Measurements from ENCODE around the gene CAMK2N2. TPM values are rescaled to one million over a fixed set of nuclear protein-coding genes. Genes with fewer than 3 reads are reported as not detected.

The CAMK2N2 gene
- total RNA-seq, 1 donor from 2014 or later = 1.4 TPM

DNA sequence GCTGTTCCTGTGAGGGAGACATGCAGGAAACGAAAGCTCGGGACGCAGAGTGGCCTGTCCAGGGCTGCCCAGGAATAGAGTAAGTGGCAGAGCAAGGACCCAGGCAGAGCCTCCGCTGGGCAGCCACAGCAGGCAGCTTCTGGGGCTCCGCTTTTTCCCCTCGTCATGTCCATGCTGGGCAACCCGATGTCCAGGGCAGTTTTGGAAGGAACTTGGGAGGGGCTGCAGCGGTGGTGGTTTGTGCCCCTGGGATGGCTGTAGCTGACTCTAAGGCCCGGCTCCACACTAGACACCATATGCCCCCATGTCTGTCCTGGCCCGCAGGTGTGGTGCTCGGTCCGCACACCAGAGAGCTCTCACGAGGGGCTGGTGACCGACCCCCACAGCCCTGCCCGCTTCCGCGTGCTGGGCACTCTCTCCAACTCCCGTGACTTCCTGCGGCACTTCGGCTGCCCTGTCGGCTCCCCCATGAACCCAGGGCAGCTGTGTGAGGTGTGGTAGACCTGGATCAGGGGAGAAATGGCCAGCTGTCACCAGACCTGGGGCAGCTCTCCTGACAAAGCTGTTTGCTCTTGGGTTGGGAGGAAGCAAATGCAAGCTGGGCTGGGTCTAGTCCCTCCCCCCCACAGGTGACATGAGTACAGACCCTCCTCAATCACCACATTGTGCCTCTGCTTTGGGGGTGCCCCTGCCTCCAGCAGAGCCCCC lies 30.5 kb upstream of the CAMK2N2 start:
- TF ChIP-seq, protein P1, sequence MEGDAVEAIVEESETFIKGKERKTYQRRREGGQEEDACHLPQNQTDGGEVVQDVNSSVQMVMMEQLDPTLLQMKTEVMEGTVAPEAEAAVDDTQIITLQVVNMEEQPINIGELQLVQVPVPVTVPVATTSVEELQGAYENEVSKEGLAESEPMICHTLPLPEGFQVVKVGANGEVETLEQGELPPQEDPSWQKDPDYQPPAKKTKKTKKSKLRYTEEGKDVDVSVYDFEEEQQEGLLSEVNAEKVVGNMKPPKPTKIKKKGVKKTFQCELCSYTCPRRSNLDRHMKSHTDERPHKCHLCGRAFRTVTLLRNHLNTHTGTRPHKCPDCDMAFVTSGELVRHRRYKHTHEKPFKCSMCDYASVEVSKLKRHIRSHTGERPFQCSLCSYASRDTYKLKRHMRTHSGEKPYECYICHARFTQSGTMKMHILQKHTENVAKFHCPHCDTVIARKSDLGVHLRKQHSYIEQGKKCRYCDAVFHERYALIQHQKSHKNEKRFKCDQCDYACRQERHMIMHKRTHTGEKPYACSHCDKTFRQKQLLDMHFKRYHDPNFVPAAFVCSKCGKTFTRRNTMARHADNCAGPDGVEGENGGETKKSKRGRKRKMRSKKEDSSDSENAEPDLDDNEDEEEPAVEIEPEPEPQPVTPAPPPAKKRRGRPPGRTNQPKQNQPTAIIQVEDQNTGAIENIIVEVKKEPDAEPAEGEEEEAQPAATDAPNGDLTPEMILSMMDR (IDR thresholded peaks at IDR 0.05; ENCODE audit: unreplicated experiment) = no peak
- H3K9me3 Mint-ChIP-seq (ENCODE audit: low read depth) = no peaks in the 10 kb centered on the region
- no peak overlapping the region for H3K4me3 Mint-ChIP-seq (ENCODE audit: low read depth)
- H3K36me3 Mint-ChIP-seq (ENCODE audit: insufficient read depth) = no peaks in the 10 kb centered on the region
- peaks cover 26% of the 10 kb centered on the region for H3K27me3 Mint-ChIP-seq
- H3K4me1 Mint-ChIP-seq (ENCODE audit: low read depth) = no peaks in the 10 kb centered on the region
- DNase-seq (ENCODE audit: low spot score, unreplicated experiment) = no peak
- H3K27ac Mint-ChIP-seq = no peak overlapping the region

GRCh38 chr3:184291044-184291737 lies 29.8 kb upstream of the CAMK2N2 start:
- H3K4me3 Mint-ChIP-seq (ENCODE audit: low read depth) = no peak overlapping the region
- no peak for DNase-seq (ENCODE audit: low spot score, unreplicated experiment)
- H3K27me3 Mint-ChIP-seq = peaks cover 31% of the 10 kb centered on the region
- H3K36me3 Mint-ChIP-seq (ENCODE audit: insufficient read depth) = no peaks in the 10 kb centered on the region
- TF ChIP-seq, protein P1 (IDR thresholded peaks at IDR 0.05; ENCODE audit: unreplicated experiment) = no peak
- H3K9me3 Mint-ChIP-seq (ENCODE audit: low read depth) = no peaks in the 10 kb centered on the region
- no peak overlapping the region for H3K27ac Mint-ChIP-seq
- no peaks in the 10 kb centered on the region for H3K4me1 Mint-ChIP-seq (ENCODE audit: low read depth)

DNA sequence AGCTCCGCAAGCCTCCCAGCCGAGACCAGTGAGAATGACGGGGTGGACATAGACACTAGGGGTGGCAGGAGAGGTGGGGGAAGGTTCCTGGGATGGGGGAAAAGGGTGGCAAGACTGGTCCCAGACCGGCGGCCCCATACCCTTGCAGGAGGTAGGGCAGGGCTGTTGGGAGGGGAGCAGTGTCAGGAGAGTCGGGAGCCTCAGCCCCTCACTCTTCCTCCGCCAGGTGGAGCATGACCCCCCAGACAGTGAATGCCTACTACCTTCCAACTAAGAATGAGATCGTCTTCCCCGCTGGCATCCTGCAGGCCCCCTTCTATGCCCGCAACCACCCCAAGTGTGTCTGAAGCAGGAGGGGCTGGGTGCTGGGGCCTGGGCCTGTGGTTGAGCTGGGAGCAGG lies 29.0 kb upstream of the CAMK2N2 start:
- TF ChIP-seq, protein P1 (IDR thresholded peaks at IDR 0.05; ENCODE audit: unreplicated experiment) = no peak
- Mint-ChIP-seq H3K9me3 (ENCODE audit: low read depth) (no peaks in the 10 kb centered on the region), H3K4me3 (ENCODE audit: low read depth) (no peak overlapping the region), H3K4me1 (ENCODE audit: low read depth) (no peaks in the 10 kb centered on the region), H3K27me3 (peaks cover 38% of the 10 kb centered on the region), H3K36me3 (ENCODE audit: insufficient read depth) (no peaks in the 10 kb centered on the region), H3K27ac (no peak overlapping the region)
- DNase-seq (ENCODE audit: low spot score, unreplicated experiment) = no peak

DNA sequence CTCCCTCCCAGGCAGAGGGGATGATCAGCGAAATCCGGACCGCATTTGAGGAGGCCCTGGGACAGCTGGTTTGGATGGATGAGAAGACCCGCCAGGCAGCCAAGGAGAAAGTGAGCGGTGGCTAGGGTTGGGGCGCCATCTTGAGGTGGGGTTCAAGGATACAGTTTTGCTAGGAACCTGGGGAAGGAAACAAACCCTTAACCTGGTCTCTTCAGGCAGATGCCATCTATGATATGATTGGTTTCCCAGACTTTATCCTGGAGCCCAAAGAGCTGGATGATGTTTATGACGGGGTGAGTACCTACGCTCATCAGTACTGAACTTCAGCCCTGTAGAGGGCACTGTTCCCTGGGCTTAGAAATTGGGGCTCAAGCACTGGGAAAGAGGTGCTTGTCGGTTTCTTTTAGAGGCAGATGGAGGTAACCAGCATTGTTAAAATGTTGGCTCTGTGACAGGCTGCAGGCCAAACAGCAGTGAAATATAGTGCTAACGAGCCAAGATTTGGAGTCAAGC lies 28.1 kb upstream of the CAMK2N2 start:
- H3K27ac Mint-ChIP-seq = no peak overlapping the region
- H3K4me3 Mint-ChIP-seq (ENCODE audit: low read depth) = no peak overlapping the region
- H3K9me3 Mint-ChIP-seq (ENCODE audit: low read depth) = no peaks in the 10 kb centered on the region
- TF ChIP-seq, protein P1 (IDR thresholded peaks at IDR 0.05; ENCODE audit: unreplicated experiment) = peak; percentile 60
- H3K36me3 Mint-ChIP-seq (ENCODE audit: insufficient read depth) = no peaks in the 10 kb centered on the region
- H3K27me3 Mint-ChIP-seq = peaks cover 36% of the 10 kb centered on the region
- DNase-seq (ENCODE audit: low spot score, unreplicated experiment) = peak; percentile 23
- no peaks in the 10 kb centered on the region for H3K4me1 Mint-ChIP-seq (ENCODE audit: low read depth)

DNA sequence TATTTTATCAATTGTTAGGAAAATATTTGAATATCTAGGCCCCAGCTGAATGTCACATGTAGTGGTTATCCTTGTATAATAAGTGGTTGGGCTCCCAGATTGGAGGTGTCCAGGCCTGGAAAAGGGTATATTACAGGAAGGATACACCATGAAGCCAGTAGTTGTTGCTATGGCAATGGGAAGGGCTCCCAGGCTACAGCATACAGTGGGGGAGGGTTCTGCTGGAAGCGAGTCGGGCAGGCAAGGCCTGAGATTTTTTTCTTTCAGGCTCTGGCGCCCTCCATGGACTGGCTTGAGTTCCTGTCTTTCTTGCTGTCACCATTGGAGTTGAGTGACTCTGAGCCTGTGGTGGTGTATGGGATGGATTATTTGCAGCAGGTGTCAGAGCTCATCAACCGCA lies 23.3 kb upstream of the CAMK2N2 start:
- no peak overlapping the region for H3K4me3 Mint-ChIP-seq (ENCODE audit: low read depth)
- H3K27me3 Mint-ChIP-seq = peaks cover 40% of the 10 kb centered on the region
- TF ChIP-seq, protein P1 (IDR thresholded peaks at IDR 0.05; ENCODE audit: unreplicated experiment) = peak; percentile 42
- no peaks in the 10 kb centered on the region for H3K4me1 Mint-ChIP-seq (ENCODE audit: low read depth)
- no peaks in the 10 kb centered on the region for H3K9me3 Mint-ChIP-seq (ENCODE audit: low read depth)
- no peak overlapping the region for H3K27ac Mint-ChIP-seq
- no peaks in the 10 kb centered on the region for H3K36me3 Mint-ChIP-seq (ENCODE audit: insufficient read depth)
- DNase-seq (ENCODE audit: low spot score, unreplicated experiment) = no peak

Measured in progenitor cell of endocrine pancreas (in vitro differentiated cells).